Measurements from ENCODE around the gene FCHSD2.
"Not testable (repeated sequence)": the region's sequence is repeated elsewhere in the genome, so short reads cannot be mapped to it uniquely, and the experiment has no call there.

FCHSD2 gene

GRCh38 chr11:73055002-73055401, 87.1 kb downstream of the FCHSD2 start:
- no peak for DNase-seq

GRCh38 chr11:73053964-73054363, 88.2 kb downstream of the FCHSD2 start:
- DNase-seq, result no peak

- DNase-seq, result no peak
These were observed 93.7 kb downstream of the FCHSD2 start for GRCh38 chr11:73048446-73048845.

- no peak for DNase-seq
These were observed 94.2 kb downstream of the FCHSD2 start for GRCh38 chr11:73047773-73048371.

- no peak for DNase-seq
These were observed 102.1 kb downstream of the FCHSD2 start for GRCh38 chr11:73040046-73040445.

- DNase-seq, result no peak
These were observed 107.3 kb downstream of the FCHSD2 start for GRCh38 chr11:73034777-73035176.

- no peak for DNase-seq
These were observed 107.8 kb downstream of the FCHSD2 start for GRCh38 chr11:73034331-73034730.

GRCh38 chr11:73030130-73030529, 112.0 kb downstream of the FCHSD2 start:
- no peak for DNase-seq

- DNase-seq, result no peak
These were observed 112.7 kb downstream of the FCHSD2 start for GRCh38 chr11:73029403-73029802.

- no peak for DNase-seq
These were observed 113.5 kb downstream of the FCHSD2 start for GRCh38 chr11:73028611-73029010.

GRCh38 chr11:73027840-73028239, 114.3 kb downstream of the FCHSD2 start:
- DNase-seq, result not testable (repeated sequence)

- no peak for DNase-seq
These were observed 117.5 kb downstream of the FCHSD2 start for GRCh38 chr11:73024639-73025038.

GRCh38 chr11:73019996-73020395, 122.1 kb downstream of the FCHSD2 start:
- DNase-seq, result no peak

- DNase-seq, result no peak
These were observed 122.7 kb downstream of the FCHSD2 start for GRCh38 chr11:73019449-73019848.

- no peak for DNase-seq
These were observed 123.3 kb downstream of the FCHSD2 start for GRCh38 chr11:73018856-73019255.

- no peak for DNase-seq
These were observed 124.9 kb downstream of the FCHSD2 start for GRCh38 chr11:73017024-73017751.

- DNase-seq, result no peak
These were observed 129.1 kb downstream of the FCHSD2 start for GRCh38 chr11:73013021-73013420.

- no peak for DNase-seq
These were observed 129.8 kb downstream of the FCHSD2 start for GRCh38 chr11:73012121-73012863.

- no peak for DNase-seq
These were observed 130.8 kb downstream of the FCHSD2 start for GRCh38 chr11:73011126-73011817.

GRCh38 chr11:73009972-73010371, 132.1 kb downstream of the FCHSD2 start:
- DNase-seq, result no peak

GRCh38 chr11:73004088-73004487, 138.0 kb downstream of the FCHSD2 start:
- DNase-seq, result no peak

- no peak for DNase-seq
These were observed 139.0 kb downstream of the FCHSD2 start for GRCh38 chr11:73003088-73003487.

GRCh38 chr11:73002214-73002613, 139.9 kb downstream of the FCHSD2 start:
- no peak for DNase-seq

All from NCI-H1436 (cell line).